Effector memory CD4-positive, alpha-beta T cell (primary cell): ENCODE measurements around the gene ABHD10.
"Not testable (repeated sequence)": the region's sequence is repeated elsewhere in the genome, so short reads cannot be mapped to it uniquely, and the experiment has no call there.

ENCODE experiments used
- DNase-seq, 3 donors: peaks; one replicate each; pipeline ENCODE4 v3.0.0-alpha.2; 2020
- H3K27ac ChIP-seq: 2 replicates; pipeline ENCODE4 v1.7.0; 2013; ENCODE audit warnings: mild to moderate bottlenecking, low read length, moderate library complexity; ENCODE audit not compliant: insufficient read depth, poor library complexity, severe bottlenecking
- H3K27me3 ChIP-seq: replicated peaks from 2 replicates; pipeline ENCODE4 v1.7.0; 2013; ENCODE audit warnings: mild to moderate bottlenecking, low read length; ENCODE audit not compliant: insufficient read depth, control insufficient read depth, poor library complexity, severe bottlenecking
- H3K36me3 ChIP-seq: 2 replicates; pipeline ENCODE4 v1.7.0; 2013; ENCODE audit warnings: mild to moderate bottlenecking, low read length, moderate library complexity; ENCODE audit not compliant: control insufficient read depth, insufficient read depth
- H3K4me1 ChIP-seq: 2 replicates; pipeline ENCODE4 v1.7.0; 2013; ENCODE audit warnings: low read length, mild to moderate bottlenecking; ENCODE audit not compliant: control insufficient read depth, insufficient read depth, poor library complexity, severe bottlenecking
- H3K4me3 ChIP-seq: 2 replicates; pipeline ENCODE4 v1.7.0; 2013; ENCODE audit warnings: low read length, low read depth, mild to moderate bottlenecking; ENCODE audit not compliant: insufficient read depth, poor library complexity, severe bottlenecking
- H3K9me3 ChIP-seq: 2 replicates; pipeline ENCODE4 v1.7.0; 2013; ENCODE audit warnings: mild to moderate bottlenecking, low read length, moderate library complexity; ENCODE audit not compliant: control insufficient read depth

Gene ABHD10

DNA sequence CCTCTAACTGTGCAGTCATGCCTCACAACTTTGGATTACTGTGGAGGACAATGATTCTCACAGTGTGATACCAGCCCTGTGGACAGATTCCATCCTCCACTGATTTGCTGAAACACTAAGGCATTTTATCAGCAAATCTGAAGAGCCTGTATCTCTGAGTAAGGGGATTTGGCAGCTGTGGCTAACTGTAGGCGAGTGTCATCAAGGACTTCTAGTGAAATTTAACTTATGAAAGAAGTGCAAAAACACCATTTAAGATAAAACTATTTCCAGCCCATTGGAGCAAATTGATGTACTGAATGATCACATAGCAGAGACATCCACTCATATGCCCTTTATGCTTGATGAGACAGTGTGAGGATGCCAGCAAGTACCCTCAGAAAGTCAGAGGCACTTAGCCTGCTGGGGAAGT is 41.9 kb downstream of the ABHD10 start:
- DNase-seq: no peak
- Histone ChIP-seq H3K36me3 (no peaks in the 10 kb centered on the region), H3K27ac (no peak overlapping the region), H3K9me3 (no peaks in the 10 kb centered on the region), H3K27me3 (no peaks in the 10 kb centered on the region), H3K4me3 (no peak overlapping the region), H3K4me1 (no peaks in the 10 kb centered on the region)

DNA sequence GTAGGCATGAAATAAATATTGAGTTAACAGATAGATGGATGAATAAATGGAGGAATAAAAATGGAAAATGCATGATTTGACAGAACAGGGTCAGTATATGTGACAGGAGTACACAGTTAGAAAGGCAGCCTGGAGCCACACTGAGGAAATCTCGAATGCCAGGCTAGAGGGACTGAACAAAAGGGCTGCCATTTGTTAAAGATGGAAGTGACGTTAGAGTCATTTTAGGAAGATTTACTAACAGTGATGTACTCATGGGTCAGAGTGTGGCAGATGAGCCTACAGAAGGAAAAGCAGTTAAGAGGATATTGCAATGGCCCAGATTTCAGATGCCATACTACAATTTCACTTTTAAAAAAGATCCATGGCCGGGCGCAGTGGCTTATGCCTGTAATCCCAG is 48.3 kb downstream of the ABHD10 start:
- Histone ChIP-seq H3K4me1 (no peaks in the 10 kb centered on the region), H3K9me3 (no peaks in the 10 kb centered on the region), H3K27ac (no peak overlapping the region), H3K36me3 (no peaks in the 10 kb centered on the region), H3K4me3 (no peak overlapping the region), H3K27me3 (no peaks in the 10 kb centered on the region)
- DNase-seq: no peak

DNA sequence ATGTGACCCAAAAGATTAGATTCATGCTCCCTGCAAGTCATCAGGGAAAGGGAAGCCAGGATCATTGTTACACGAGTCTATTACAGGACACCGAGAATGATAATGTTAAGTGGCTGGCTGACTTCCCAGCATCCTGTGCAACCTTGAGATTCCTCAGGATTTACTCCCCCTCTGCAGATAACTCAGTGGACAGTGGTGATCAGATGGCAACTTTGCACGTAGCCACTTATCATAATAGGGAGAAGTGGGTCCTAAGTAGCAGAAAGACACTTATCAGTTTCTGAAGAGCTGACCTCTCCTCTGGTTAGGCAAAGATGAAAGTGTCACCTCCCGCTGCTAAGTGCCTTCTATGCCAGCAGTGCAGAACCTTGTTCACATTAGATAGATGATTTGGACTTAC is 49.0 kb downstream of the ABHD10 start:
- Histone ChIP-seq H3K36me3 (no peaks in the 10 kb centered on the region), H3K27me3 (no peaks in the 10 kb centered on the region), H3K4me3 (no peak overlapping the region), H3K27ac (no peak overlapping the region), H3K9me3 (no peaks in the 10 kb centered on the region), H3K4me1 (no peaks in the 10 kb centered on the region)
- DNase-seq: no peak

DNA sequence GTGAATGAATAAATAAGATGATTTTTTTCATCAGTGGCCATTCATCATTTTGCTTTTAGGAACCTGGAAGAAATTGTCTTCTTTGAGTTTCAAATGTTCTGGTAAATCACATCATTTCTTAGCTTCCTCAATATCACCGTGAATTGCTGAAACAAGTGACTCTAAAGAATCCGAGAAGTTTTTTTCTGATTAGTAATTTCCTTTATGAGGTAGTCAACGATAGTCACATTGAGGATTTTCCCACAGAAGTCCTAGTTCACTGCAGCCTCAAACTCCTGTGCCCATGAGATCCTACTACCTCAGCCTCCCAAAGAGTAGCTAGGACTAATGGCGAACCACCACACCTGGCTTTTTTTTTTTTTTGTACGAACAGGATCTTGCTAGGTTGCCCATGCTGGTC is 52.1 kb downstream of the ABHD10 start:
- no peaks in the 10 kb centered on the region for H3K9me3 ChIP-seq
- DNase-seq: no peak
- H3K4me3 ChIP-seq: no peak overlapping the region
- H3K27me3 ChIP-seq: no peaks in the 10 kb centered on the region
- H3K27ac ChIP-seq: no peak overlapping the region
- H3K4me1 ChIP-seq: no peaks in the 10 kb centered on the region
- H3K36me3 ChIP-seq: no peaks in the 10 kb centered on the region

DNA sequence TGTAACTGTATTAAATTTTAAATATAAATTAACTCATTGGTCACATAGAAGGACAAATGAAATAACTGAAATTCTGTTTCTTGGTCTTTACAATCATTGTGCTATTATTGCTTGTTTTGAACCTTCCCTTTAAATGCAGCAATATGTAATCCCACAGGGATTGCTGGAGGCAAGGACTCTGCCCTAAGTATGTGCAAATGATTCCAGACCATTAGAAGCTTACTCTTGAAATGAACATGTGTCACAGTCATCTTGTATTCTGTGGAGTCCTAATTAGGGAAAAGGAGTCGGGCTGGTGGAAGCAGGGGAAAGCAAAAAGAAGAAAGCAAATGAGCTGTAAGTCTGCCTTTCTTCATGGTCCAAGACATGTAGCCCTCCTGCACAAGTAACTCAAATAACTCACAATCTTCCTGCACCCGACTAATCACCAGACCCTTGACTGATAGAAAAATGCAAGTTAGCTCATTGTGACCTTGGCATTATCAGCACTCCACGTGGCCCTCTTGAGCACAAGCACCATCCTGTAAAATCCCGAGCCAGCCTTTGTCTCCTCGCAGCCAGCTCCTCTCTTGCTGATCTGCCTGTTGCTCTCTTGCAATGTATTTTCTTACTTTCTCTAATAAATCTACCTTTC is 53.4 kb downstream of the ABHD10 start:
- no peaks in the 10 kb centered on the region for H3K9me3 ChIP-seq
- H3K4me3 ChIP-seq: no peak overlapping the region
- no peaks in the 10 kb centered on the region for H3K36me3 ChIP-seq
- no peaks in the 10 kb centered on the region for H3K27me3 ChIP-seq
- H3K27ac ChIP-seq: no peak overlapping the region
- no peaks in the 10 kb centered on the region for H3K4me1 ChIP-seq
- DNase-seq: no peak

DNA sequence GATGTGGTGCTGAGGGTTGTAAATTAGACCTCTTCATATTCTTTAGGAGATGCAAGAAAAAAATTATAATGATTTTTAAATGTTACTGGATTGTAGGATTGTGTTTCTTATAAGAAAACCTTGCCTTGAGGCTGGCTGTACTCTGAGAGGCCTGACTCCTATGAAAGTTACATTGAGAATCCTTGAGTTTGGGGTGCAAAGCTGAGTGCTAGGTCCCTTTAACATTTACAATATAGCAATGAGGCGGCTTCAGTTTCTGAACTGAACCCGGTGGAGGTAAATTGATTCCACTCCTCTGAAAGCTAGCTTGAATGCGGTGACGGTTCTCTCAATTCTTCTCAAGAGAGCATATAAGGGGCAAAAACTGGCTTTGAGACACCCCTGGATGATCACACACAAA is 55.6 kb downstream of the ABHD10 start, which contains the start of gene TMPRSS7:
Gene TMPRSS7, plus strand, starts transcription at position 301 of the 400 bp plus-strand sequence. CDS start 110 bp downstream, outside the sequence.
- H3K9me3 ChIP-seq: no peaks in the 10 kb centered on the region
- H3K27ac ChIP-seq: no peak within 1 kb of the TSS
- H3K4me1 ChIP-seq: no peaks in the 10 kb centered on the region
- H3K36me3 ChIP-seq: no peaks in the 10 kb centered on the region
- no peak within 1 kb of the TSS for H3K4me3 ChIP-seq
- DNase-seq: no peak
- no peaks in the 10 kb centered on the region for H3K27me3 ChIP-seq

DNA sequence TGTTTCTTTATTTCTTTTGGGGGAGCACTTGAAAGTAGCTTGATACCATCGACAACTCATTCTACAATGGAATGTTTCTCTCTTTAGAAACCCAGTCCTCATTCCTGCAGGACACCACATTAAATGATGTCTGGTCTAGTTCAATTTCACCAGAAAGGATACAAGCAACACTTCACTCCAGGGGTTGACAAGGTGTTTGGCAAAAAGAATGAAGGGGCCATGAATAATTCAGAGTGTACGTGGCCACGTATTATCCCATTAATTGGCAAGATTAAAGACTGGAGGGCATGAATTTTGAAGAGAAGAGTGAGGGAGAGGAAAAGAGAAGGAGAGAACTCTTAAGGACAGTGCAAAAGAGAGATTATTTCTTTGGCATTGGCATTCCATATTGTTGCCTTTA is 56.4 kb downstream of the ABHD10 start:
- DNase-seq: no peak
- no peak overlapping the region for H3K27ac ChIP-seq
- no peak overlapping the region for H3K4me3 ChIP-seq
- no peaks in the 10 kb centered on the region for H3K36me3 ChIP-seq
- H3K4me1 ChIP-seq: no peaks in the 10 kb centered on the region
- H3K9me3 ChIP-seq: no peaks in the 10 kb centered on the region
- H3K27me3 ChIP-seq: no peaks in the 10 kb centered on the region

DNA sequence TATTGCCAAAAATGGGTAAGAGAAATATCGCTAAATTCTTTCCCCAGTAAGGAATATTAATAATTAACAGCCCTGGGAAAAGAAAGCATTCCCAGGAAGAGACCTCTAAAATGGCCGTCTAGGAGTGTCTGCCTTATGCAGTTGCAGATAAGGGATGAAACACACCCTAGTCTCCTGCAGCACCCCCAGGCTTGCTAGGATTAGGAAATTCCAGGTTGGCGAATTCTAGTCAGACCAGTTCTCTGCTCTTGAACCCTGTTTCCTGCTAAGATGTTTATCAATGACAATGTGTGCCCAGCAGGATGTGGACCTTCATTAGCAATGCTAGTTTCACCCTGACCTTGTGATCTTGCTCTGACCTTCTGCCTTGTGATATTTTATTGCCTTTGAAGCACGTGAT is 58.4 kb downstream of the ABHD10 start:
- H3K27ac ChIP-seq, H3K9me3 ChIP-seq, H3K36me3 ChIP-seq, H3K27me3 ChIP-seq, H3K4me3 ChIP-seq, DNase-seq, H3K4me1 ChIP-seq: not testable (repeated sequence)

DNA sequence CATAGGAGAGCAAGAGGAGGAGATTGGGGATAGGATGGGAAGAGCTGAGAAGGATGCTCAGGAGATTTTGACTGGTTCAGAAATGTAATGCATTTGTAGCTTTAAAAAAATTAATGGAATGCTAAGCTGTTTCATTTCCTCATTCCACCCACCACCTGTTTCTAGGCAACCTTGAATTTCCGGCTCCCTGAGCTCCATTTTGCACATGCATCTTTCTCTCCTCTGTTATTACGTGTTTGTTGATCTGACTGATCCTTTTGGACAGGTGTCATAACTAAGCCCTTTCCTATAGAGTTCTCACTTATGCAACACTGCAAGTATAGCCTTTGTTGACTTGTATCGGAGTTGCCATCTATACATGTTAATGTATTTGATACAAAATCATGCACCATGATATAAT is 60.0 kb downstream of the ABHD10 start:
- no peak for DNase-seq
- no peaks in the 10 kb centered on the region for H3K4me1 ChIP-seq

DNA sequence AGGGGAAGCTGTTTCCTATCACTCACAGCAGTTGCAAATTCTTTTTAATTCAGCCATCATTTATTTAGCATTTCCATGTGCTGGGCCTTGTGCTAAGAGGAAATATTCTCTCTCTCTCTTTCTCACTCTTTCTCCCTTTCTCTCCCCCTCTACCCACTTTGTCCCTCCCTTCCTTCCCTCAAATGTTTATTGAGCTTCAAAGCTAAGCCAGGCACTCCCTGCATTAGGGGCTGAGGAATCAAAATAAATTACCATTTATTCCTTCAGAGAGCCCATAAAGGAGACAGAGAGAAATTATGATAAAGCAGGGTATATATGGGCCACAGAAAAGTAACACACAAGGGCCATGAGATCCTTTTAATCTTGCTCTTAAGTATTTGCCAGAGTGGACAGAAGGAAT is 62.5 kb downstream of the ABHD10 start:
- DNase-seq: no peak
- Histone ChIP-seq H3K4me3 (no peak overlapping the region), H3K4me1 (no peaks in the 10 kb centered on the region), H3K36me3 (no peaks in the 10 kb centered on the region), H3K9me3 (no peaks in the 10 kb centered on the region), H3K27ac (no peak overlapping the region), H3K27me3 (no peaks in the 10 kb centered on the region)

More for the DNA sequence above, 60.0 kb downstream of the ABHD10 start:
- Histone ChIP-seq H3K27ac (no peak overlapping the region), H3K27me3 (no peaks in the 10 kb centered on the region), H3K4me3 (no peak overlapping the region), H3K9me3 (no peaks in the 10 kb centered on the region), H3K36me3 (no peaks in the 10 kb centered on the region)
